ENCODE measurements around the gene ARID4B. TPM values are rescaled to one million over a fixed set of nuclear protein-coding genes. Genes with fewer than 3 reads are reported as not detected.

The ARID4B gene
- total RNA-seq, 1 experiment from 2014 or later: 28.3 TPM

GRCh38 chr1:235367000-235367908 is 39.3 kb upstream of the ARID4B start, which contains the start of gene TBCE (continued):
- TF ChIP-seq ZBTB33 (IDR thresholded peaks at IDR 0.05; ENCODE audit: extremely low read depth, insufficient replicate concordance, low read length): no peak
- peak; percentile 43; the same call in 1 of the 2 replicates for TF ChIP-seq ELF1 (IDR thresholded peaks at IDR 0.05; ENCODE audit: borderline replicate concordance, low read depth)
- TF ChIP-seq EZH2phosphoT487 (IDR thresholded peaks at IDR 0.05; ENCODE audit: borderline replicate concordance): no peak
- TF ChIP-seq POLR2A (IDR thresholded peaks at IDR 0.05; ENCODE audit: borderline replicate concordance, extremely low read depth, insufficient read depth, insufficient read length): peak; percentile 94
- no peak for TF ChIP-seq EZH2 (IDR thresholded peaks at IDR 0.05)
- TF ChIP-seq REST (IDR thresholded peaks at IDR 0.05; ENCODE audit: low read depth): no peak
- TF ChIP-seq SRF (IDR thresholded peaks at IDR 0.05; ENCODE audit: low read depth): peak; percentile 97
- TF ChIP-seq POLR2AphosphoS5 (IDR thresholded peaks at IDR 0.05; ENCODE audit: low read depth, low read length): peak; percentile 99
